Measurements from ENCODE around the gene MON1A. TPM values are rescaled to one million over a fixed set of nuclear protein-coding genes. Genes with fewer than 3 reads are reported as not detected.

MON1A gene
- total RNA-seq, 1 donor from 2014 or later = 13.0 TPM

DNA sequence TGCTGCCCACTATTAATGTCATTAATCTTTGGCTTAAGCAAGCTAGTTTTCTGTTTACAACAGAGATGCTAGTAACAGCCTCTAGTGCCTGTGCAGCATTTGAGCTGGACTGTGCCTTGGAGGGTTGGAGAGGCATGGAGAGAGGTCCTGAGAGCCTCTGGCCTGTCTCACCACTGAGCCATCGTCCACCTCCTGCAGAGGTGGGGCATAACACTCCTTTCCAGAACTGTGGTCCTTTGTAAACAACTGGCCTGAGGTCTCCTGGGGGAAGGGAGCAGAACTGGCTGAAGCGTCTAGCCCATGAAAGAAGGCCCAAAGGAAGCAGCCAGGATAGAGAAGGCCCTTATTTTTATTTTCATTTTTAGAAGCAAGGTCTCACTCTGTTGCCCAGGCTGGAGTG, 49.9 kb downstream of the MON1A start:
- H3K4me3 ChIP-seq = no peak overlapping the region
- intact Hi-C loops (cut with DNase I) = no loop called here
- no peaks in the 10 kb centered on the region for H3K9me3 ChIP-seq
- no peak for DNase-seq (ENCODE audit: low spot score in 2 of 2)
- no peaks in the 10 kb centered on the region for H3K36me3 ChIP-seq
- no peak overlapping the region for H3K27ac ChIP-seq
- H3K4me1 ChIP-seq = no peaks in the 10 kb centered on the region
- TF ChIP-seq, protein P1, sequence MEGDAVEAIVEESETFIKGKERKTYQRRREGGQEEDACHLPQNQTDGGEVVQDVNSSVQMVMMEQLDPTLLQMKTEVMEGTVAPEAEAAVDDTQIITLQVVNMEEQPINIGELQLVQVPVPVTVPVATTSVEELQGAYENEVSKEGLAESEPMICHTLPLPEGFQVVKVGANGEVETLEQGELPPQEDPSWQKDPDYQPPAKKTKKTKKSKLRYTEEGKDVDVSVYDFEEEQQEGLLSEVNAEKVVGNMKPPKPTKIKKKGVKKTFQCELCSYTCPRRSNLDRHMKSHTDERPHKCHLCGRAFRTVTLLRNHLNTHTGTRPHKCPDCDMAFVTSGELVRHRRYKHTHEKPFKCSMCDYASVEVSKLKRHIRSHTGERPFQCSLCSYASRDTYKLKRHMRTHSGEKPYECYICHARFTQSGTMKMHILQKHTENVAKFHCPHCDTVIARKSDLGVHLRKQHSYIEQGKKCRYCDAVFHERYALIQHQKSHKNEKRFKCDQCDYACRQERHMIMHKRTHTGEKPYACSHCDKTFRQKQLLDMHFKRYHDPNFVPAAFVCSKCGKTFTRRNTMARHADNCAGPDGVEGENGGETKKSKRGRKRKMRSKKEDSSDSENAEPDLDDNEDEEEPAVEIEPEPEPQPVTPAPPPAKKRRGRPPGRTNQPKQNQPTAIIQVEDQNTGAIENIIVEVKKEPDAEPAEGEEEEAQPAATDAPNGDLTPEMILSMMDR (IDR thresholded peaks at IDR 0.05) = no peak
- no peaks in the 10 kb centered on the region for H3K27me3 ChIP-seq

DNA sequence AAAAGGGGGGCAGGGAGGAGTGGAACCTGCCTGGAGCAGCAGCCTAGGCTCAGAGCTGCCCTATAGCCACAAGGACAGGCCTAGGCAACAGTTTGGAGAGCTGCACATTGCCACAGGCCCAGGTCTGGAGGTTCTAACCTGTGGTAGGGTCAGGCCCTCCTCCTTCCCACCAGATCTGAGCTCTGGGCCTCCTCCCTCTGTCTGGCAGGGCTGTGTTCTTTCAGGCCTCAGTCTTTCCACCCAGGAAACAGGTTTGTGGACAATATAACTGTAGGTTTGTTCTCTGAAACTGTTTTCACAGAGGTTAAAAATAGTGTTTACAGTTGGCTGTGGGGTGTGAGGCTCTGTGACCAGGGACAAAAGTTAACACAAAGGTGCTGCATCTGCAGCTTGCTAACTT, 50.9 kb downstream of the MON1A start:
- Histone ChIP-seq H3K27ac (no peak overlapping the region), H3K27me3 (no peaks in the 10 kb centered on the region), H3K36me3 (no peaks in the 10 kb centered on the region), H3K9me3 (no peaks in the 10 kb centered on the region), H3K4me1 (no peaks in the 10 kb centered on the region), H3K4me3 (no peak overlapping the region)
- DNase-seq (ENCODE audit: low spot score in 2 of 2) = no peak
- intact Hi-C loops (cut with DNase I) = no loop called here
- TF ChIP-seq, protein P1 (IDR thresholded peaks at IDR 0.05) = no peak

DNA sequence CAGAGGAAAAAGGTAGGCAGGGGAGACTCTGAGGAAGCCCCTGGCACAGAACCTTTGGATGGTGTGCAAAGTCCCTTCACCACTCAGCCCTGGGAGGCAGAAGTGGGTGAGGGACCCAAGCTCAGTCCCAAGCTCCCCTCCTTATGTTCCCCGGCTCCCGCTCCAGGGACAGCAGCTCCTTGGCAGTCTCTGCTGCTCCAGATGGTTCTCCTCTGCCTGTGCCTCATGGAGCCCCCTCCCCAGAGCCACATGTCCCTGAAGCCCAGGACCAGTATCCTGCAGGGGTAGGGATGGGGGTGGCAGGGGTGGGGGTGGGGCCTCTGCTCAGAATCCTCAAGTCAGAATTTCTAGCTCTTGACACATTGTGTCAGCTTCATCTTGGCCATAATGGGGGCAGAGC, 51.9 kb downstream of the MON1A start:
- H3K36me3 ChIP-seq = no peaks in the 10 kb centered on the region

DNA sequence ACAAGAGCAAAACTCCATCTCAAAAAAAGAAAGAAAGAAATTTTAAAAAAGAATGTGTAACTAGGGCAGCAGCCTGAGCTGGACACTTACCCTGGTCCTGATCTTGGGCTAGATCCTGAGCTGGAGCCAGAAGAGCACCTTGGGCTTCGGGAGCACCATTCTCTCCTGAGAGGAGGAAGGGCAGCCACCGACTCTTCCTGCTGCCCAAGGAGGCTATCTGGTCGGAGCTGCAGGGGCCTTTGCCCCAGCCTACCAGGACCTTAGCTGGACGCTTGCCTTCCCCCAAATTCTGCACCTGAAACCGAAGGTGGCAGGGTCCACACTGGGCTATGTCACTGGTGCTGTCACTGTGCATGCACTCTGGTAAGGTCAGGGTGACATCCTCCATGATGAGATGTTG, 53.0 kb downstream of the MON1A start:
- Histone ChIP-seq H3K4me1 (no peaks in the 10 kb centered on the region), H3K9me3 (no peaks in the 10 kb centered on the region), H3K36me3 (no peaks in the 10 kb centered on the region), H3K27ac (no peak overlapping the region), H3K27me3 (no peaks in the 10 kb centered on the region), H3K4me3 (no peak overlapping the region)
- intact Hi-C loops (cut with DNase I) = no loop called here
- DNase-seq (ENCODE audit: low spot score in 2 of 2) = no peak
- TF ChIP-seq, protein P1 (IDR thresholded peaks at IDR 0.05) = no peak

More for the DNA sequence above, 51.9 kb downstream of the MON1A start:
- TF ChIP-seq, protein P1 (IDR thresholded peaks at IDR 0.05) = no peak
- H3K4me3 ChIP-seq = no peak overlapping the region
- no peaks in the 10 kb centered on the region for H3K4me1 ChIP-seq
- intact Hi-C loops (cut with DNase I) = no loop called here
- H3K27ac ChIP-seq = no peak overlapping the region
- DNase-seq (ENCODE audit: low spot score in 2 of 2) = no peak
- H3K9me3 ChIP-seq = no peaks in the 10 kb centered on the region
- no peaks in the 10 kb centered on the region for H3K27me3 ChIP-seq

DNA sequence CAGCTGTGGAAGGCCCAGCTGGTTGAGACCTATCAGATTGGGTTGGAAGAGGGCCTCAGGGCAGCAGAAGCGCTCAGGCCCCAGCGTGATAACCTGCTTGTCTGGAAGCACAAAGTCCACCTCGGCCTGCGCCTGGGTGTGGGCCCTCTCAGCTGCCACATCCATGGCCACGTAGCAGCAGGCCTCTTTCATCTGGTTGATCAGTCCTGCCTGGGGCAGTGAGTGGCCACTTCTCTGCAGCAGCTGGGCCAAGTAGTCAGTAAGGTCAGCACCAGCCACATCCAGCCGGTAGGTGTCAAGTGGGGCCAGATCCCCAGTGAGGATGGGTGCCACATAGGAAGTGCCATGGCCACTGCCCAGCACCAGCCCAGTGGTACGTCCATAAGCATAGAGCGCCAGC, 56.0 kb downstream of the MON1A start:
- peaks cover 9% of the 10 kb centered on the region for H3K27me3 ChIP-seq
- no peaks in the 10 kb centered on the region for H3K36me3 ChIP-seq
- H3K4me1 ChIP-seq = peaks cover 7 to 10% of the 10 kb centered on the region in 2 donors
- no peak overlapping the region for H3K27ac ChIP-seq
- intact Hi-C loops (cut with DNase I) = no loop called here
- TF ChIP-seq, protein P1 (IDR thresholded peaks at IDR 0.05) = no peak
- no peak overlapping the region for H3K4me3 ChIP-seq
- no peak for DNase-seq (ENCODE audit: low spot score in 2 of 2)
- H3K9me3 ChIP-seq = no peaks in the 10 kb centered on the region

DNA sequence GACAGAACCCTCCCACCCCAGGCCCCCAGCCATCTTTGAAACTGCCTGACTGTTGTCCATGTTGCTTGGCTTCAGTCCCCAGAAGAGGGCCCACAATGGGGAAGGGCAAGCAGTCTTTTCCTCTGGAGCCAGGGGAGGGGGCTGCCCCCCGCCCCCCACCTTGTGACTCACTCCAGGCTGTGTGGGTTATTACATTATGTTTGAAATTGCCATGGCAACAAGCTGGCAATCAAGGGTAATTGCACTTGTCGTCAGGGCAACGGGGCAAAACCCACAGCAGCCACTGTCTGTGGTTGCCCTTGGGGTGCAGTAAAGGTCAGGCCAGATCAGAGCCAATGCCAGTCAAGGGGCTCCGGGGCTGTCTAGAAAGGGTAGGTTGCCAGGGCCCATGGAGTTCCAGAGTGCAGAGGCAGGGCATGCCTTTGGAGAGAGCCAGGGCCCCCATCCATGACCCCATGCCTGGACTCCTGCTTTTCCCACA, 56.8 kb downstream of the MON1A start:
- H3K4me3 ChIP-seq = no peak overlapping the region
- H3K4me1 ChIP-seq = peaks cover 7 to 10% of the 10 kb centered on the region in 2 donors
- intact Hi-C loops (cut with DNase I) = no loop called here
- H3K36me3 ChIP-seq = no peaks in the 10 kb centered on the region
- no peak overlapping the region for H3K27ac ChIP-seq
- H3K9me3 ChIP-seq = no peaks in the 10 kb centered on the region
- TF ChIP-seq, protein P1 (IDR thresholded peaks at IDR 0.05) = no peak
- DNase-seq (ENCODE audit: low spot score in 2 of 2) = no peak
- peaks cover 10% of the 10 kb centered on the region for H3K27me3 ChIP-seq
